ENCODE data around the gene FREM2.

DNA sequence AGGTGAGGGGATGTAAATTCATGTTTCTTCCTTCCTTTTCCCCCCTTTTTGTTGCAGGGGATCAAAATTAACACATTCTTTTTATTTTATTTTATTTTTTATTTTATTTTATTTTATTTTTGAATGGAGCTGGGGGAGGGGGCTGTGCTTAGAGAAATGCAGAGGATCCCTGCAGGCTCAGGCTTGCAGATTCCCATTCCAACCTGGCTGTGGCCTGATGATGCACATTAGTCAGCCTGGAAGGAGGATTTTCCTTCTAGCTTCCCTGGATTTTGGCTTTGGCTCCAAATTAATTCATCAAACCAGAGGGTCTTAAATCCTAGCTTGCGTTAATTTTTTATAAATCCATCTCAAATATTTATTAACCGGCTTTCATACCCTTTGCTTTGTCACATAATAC is 67.0 kb downstream of the FREM2 start:
- TF ChIP-seq, protein P1, sequence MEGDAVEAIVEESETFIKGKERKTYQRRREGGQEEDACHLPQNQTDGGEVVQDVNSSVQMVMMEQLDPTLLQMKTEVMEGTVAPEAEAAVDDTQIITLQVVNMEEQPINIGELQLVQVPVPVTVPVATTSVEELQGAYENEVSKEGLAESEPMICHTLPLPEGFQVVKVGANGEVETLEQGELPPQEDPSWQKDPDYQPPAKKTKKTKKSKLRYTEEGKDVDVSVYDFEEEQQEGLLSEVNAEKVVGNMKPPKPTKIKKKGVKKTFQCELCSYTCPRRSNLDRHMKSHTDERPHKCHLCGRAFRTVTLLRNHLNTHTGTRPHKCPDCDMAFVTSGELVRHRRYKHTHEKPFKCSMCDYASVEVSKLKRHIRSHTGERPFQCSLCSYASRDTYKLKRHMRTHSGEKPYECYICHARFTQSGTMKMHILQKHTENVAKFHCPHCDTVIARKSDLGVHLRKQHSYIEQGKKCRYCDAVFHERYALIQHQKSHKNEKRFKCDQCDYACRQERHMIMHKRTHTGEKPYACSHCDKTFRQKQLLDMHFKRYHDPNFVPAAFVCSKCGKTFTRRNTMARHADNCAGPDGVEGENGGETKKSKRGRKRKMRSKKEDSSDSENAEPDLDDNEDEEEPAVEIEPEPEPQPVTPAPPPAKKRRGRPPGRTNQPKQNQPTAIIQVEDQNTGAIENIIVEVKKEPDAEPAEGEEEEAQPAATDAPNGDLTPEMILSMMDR (IDR thresholded peaks at IDR 0.05): no peak
- no peak for TF ChIP-seq POLR2A (IDR thresholded peaks at IDR 0.05)
